Activated CD8-positive, alpha-beta T cell treated with anti-CD3 and anti-CD28 coated beads for 36 hours (primary cell): ENCODE results near the gene TLR4. TPM values are rescaled to one million over a fixed set of nuclear protein-coding genes. Genes with fewer than 3 reads are reported as not detected.

Experiments
- ATAC-seq: fragments of 200-7000 bp; cut with Tn5 transposase; one replicate; pipeline ENCODE4 v1.10.0; 2021; ENCODE audit warnings: mild to moderate bottlenecking, moderate library complexity
- CTCF ChIA-PET: fragments of 350-600 bp; sonication (Branson Sonifier 250); formaldehyde crosslinking; loops from one replicate; lab custom pipeline; 2021; ENCODE audit warnings: antibody characterized with exemption; lab: Charles Lee
- POLR2A ChIA-PET: fragments of 350-600 bp; sonication (Branson Sonifier 250); formaldehyde crosslinking; loops from one replicate; lab custom pipeline; 2021; ENCODE audit warnings: antibody characterized with exemption; lab: Charles Lee
- DNase-seq: peaks from one replicate; pipeline ENCODE4 v3.0.0-alpha.2; 2020
- H3K27ac Mint-ChIP-seq: one replicate; pipeline ENCODE4 v1.8.0; 2021; ENCODE audit warnings: mild to moderate bottlenecking, mixed read lengths
- H3K27me3 Mint-ChIP-seq: one replicate; pipeline ENCODE4 v1.8.0; 2021; ENCODE audit warnings: mixed read lengths
- H3K36me3 Mint-ChIP-seq: one replicate; pipeline ENCODE4 v1.8.0; 2021; ENCODE audit warnings: low read depth, mixed read lengths
- H3K4me1 Mint-ChIP-seq: one replicate; pipeline ENCODE4 v1.8.0; 2021; ENCODE audit warnings: low read depth, mixed read lengths
- H3K4me3 Mint-ChIP-seq: one replicate; pipeline ENCODE4 v1.8.0; 2021; ENCODE audit warnings: mild to moderate bottlenecking, moderate library complexity, mixed read lengths
- H3K9me3 Mint-ChIP-seq: one replicate; pipeline ENCODE4 v1.8.0; 2021; ENCODE audit warnings: mixed read lengths
- intact Hi-C: fragments of 100-400 bp; cut with micrococcal nuclease; formaldehyde crosslinking; loops from one replicate; pipeline ENCODE4 v1.10.0; 2022
- total RNA-seq, 2 experiments: library from RNA; stranded (reverse); gene quantifications; one replicate each; pipeline ENCODE4 v1.2.3, GENCODE V29; 2021
- TF ChIP-seq, protein P1 (sequence below): fragments of 200-600 bp; IDR thresholded peaks from one replicate; pipeline ENCODE4 v1.8.0; 2022; ENCODE audit warnings: antibody characterized with exemption, mild to moderate bottlenecking

TLR4 gene
- total RNA-seq, 2 experiments from 2014 or later = not detected

DNA sequence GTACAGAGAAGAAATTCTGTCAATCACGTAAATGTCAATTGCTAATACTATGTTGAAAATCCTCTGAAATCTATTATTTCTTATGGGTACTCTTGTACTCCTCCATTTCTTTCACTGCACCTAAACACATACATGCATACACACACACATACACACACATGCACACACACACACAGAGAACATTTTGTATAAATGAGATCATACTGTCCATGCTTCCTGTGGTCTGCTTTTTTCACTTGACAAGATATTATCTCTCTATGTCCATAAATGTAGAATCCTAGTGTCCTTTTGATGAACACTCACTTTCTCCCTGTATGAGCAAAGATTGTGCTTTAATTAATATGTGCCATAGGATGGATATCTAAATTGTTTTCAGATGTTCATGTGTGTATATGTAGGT is 32.7 kb upstream of the TLR4 start:
- TF ChIP-seq, protein P1, sequence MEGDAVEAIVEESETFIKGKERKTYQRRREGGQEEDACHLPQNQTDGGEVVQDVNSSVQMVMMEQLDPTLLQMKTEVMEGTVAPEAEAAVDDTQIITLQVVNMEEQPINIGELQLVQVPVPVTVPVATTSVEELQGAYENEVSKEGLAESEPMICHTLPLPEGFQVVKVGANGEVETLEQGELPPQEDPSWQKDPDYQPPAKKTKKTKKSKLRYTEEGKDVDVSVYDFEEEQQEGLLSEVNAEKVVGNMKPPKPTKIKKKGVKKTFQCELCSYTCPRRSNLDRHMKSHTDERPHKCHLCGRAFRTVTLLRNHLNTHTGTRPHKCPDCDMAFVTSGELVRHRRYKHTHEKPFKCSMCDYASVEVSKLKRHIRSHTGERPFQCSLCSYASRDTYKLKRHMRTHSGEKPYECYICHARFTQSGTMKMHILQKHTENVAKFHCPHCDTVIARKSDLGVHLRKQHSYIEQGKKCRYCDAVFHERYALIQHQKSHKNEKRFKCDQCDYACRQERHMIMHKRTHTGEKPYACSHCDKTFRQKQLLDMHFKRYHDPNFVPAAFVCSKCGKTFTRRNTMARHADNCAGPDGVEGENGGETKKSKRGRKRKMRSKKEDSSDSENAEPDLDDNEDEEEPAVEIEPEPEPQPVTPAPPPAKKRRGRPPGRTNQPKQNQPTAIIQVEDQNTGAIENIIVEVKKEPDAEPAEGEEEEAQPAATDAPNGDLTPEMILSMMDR = no peak
- intact Hi-C loops = no loop called here
- CTCF ChIA-PET = no interaction called here
- POLR2A ChIA-PET = no interaction called here
- H3K4me1 Mint-ChIP-seq = no peaks in the 10 kb centered on the region
- no peaks in the 10 kb centered on the region for H3K9me3 Mint-ChIP-seq
- no peaks in the 10 kb centered on the region for H3K36me3 Mint-ChIP-seq
- DNase-seq (no peak), ATAC-seq (no peak)
- H3K27ac Mint-ChIP-seq = no peak overlapping the region
- H3K27me3 Mint-ChIP-seq = peaks cover 1% of the 10 kb centered on the region
- no peak overlapping the region for H3K4me3 Mint-ChIP-seq

DNA sequence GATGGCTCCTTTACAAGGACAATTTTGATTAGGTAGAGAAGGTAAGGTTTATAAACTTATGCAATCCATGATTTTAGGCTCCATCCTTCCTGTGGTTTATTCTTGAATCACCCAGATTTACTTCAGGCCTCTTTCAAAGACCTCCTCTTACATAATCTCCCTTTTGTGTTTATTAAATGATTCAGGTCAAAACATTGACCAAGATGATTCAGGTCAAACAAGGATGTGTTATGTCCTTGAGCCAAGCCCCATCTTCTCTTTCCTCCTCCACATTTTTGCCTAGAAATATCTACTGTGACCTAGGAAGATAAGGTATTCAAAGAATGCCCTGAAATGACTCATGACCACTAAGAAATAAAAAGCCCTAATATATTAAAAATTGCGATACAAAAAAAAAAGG is 31.8 kb upstream of the TLR4 start:
- TF ChIP-seq, protein P1 = no peak
- CTCF ChIA-PET = no interaction called here

GRCh38 chr9:117677572-117677971 is 26.6 kb upstream of the TLR4 start:
- H3K27me3 Mint-ChIP-seq = no peaks in the 10 kb centered on the region
- no peaks in the 10 kb centered on the region for H3K9me3 Mint-ChIP-seq
- ATAC-seq = no peak
- no peaks in the 10 kb centered on the region for H3K4me1 Mint-ChIP-seq
- ChIA-PET CTCF (no interaction called here), POLR2A (no interaction called here)
- no peaks in the 10 kb centered on the region for H3K36me3 Mint-ChIP-seq
- no peak overlapping the region for H3K27ac Mint-ChIP-seq
- TF ChIP-seq, protein P1 = no peak
- H3K4me3 Mint-ChIP-seq = no peak overlapping the region
- no peak for DNase-seq
- intact Hi-C loops = no loop called here

More for the DNA sequence above, 31.8 kb upstream of the TLR4 start:
- Mint-ChIP-seq H3K9me3 (no peaks in the 10 kb centered on the region), H3K4me3 (no peak overlapping the region), H3K36me3 (no peaks in the 10 kb centered on the region), H3K4me1 (no peaks in the 10 kb centered on the region), H3K27ac (no peak overlapping the region), H3K27me3 (no peaks in the 10 kb centered on the region)
- POLR2A ChIA-PET = no interaction called here
- DNase-seq (no peak), ATAC-seq (no peak)
- intact Hi-C loops = no loop called here

DNA sequence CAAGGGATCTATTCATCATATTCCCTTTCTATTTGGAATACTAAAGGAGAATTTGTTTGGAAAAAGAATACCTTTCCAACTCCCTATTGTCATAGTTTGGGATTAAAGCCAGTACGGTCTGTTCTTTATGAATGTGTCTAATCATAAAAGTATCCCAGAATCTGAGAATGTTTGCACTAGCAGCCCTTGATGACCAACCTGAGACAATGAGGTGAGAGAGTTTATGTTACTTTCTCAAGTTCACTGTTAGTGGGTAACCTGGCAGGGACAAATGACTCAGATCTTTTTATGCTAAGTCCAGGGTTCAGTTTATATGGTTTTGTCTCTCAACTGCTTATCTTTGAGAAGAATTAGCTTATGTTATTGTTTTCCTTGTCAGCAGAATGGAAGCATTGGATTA is 25.3 kb upstream of the TLR4 start:
- Mint-ChIP-seq H3K4me1 (peaks cover 4% of the 10 kb centered on the region), H3K27ac (no peak overlapping the region), H3K27me3 (no peaks in the 10 kb centered on the region), H3K36me3 (no peaks in the 10 kb centered on the region), H3K4me3 (no peak overlapping the region), H3K9me3 (no peaks in the 10 kb centered on the region)
- no peak for ATAC-seq
- intact Hi-C loops = no loop called here
- no peak for DNase-seq
- ChIA-PET CTCF (no interaction called here), POLR2A (no interaction called here)
- TF ChIP-seq, protein P1 = no peak

- no peak overlapping the region for H3K27ac Mint-ChIP-seq
- H3K36me3 Mint-ChIP-seq = no peaks in the 10 kb centered on the region
- no peak for ATAC-seq
- H3K4me1 Mint-ChIP-seq = peaks cover 4% of the 10 kb centered on the region
- TF ChIP-seq, protein P1 = no peak
- no peaks in the 10 kb centered on the region for H3K9me3 Mint-ChIP-seq
- CTCF ChIA-PET = no interaction called here
- no peaks in the 10 kb centered on the region for H3K27me3 Mint-ChIP-seq
- H3K4me3 Mint-ChIP-seq = no peak overlapping the region
- POLR2A ChIA-PET = no interaction called here
- intact Hi-C loops = no loop called here
- no peak for DNase-seq
Observed at GRCh38 chr9:117679416-117679815, 24.8 kb upstream of the TLR4 start.
